T-helper 17 cell (primary cell): ENCODE measurements around the gene LLPH. TPM values are rescaled to one million over a fixed set of nuclear protein-coding genes. Genes with fewer than 3 reads are reported as not detected.

Experiments used
- ATAC-seq: fragments of 150-1000 bp; cut with Tn5 transposase; 2 replicates; pipeline ENCODE4 v1.10.0; 2021; ENCODE audit warnings: mild to moderate bottlenecking, moderate library complexity
- DNase-seq, 3 donors: peaks; one replicate each; pipeline versions ENCODE4 v3.0.0 to v3.0.0-alpha.2; 2020 to 2021
- H3K9me3 ChIP-seq: one replicate; pipeline ENCODE4 v1.7.0; 2013; ENCODE audit warnings: low read length, mild to moderate bottlenecking; ENCODE audit not compliant: control insufficient read depth, poor library complexity, severe bottlenecking
- H3K27ac Mint-ChIP-seq: one replicate; pipeline ENCODE4 v1.8.0; 2022; ENCODE audit warnings: mild to moderate bottlenecking, moderate library complexity, mixed read lengths
- H3K27me3 Mint-ChIP-seq: one replicate; pipeline ENCODE4 v1.8.0; 2022; ENCODE audit warnings: mixed read lengths
- H3K36me3 Mint-ChIP-seq: one replicate; pipeline ENCODE4 v1.8.0; 2022; ENCODE audit warnings: low read depth, mixed read lengths
- H3K4me1 Mint-ChIP-seq: one replicate; pipeline ENCODE4 v1.8.0; 2022; ENCODE audit warnings: mild to moderate bottlenecking, mixed read lengths
- H3K4me3 Mint-ChIP-seq: one replicate; pipeline ENCODE4 v1.8.0; 2022; ENCODE audit warnings: mild to moderate bottlenecking, moderate library complexity, mixed read lengths
- total RNA-seq, 4 donors: library from RNA in 2 of 4; stranded (reverse) in 2 of 4; gene quantifications; one replicate each; pipeline ENCODE4 v1.2.3 and lab custom pipeline; 2022 to 2026

LLPH gene
- total RNA-seq, 2 donors from 2014 or later: 20.7 to 24.0 TPM

DNA sequence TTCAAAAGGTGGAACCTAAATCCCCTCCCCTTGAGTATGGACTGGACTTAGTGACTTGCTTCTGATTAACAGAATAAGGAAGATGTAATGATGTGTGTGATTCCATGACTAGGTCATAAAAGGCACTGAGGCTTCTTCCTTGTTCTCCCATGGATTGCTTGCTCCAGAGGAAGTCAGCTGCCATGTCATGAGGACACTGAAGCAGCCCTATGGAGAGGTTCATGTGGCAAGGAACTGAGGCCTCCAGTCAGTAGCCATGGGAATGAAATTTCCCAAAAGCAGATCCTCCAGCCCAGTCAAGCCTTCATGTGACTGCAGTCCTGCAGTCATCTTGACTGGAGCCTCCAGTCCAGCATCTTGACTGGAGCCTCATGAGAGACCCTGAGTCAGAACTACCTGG is 28.6 kb upstream of the LLPH start:
- peaks cover 50% of the 10 kb centered on the region for H3K4me1 Mint-ChIP-seq
- no peaks in the 10 kb centered on the region for H3K9me3 ChIP-seq
- no peak overlapping the region for H3K4me3 Mint-ChIP-seq
- H3K27me3 Mint-ChIP-seq: no peaks in the 10 kb centered on the region
- H3K36me3 Mint-ChIP-seq: peaks cover 10% of the 10 kb centered on the region
- no peak for DNase-seq
- peak overlapping the region; percentile 44 for H3K27ac Mint-ChIP-seq
- no peak for ATAC-seq

DNA sequence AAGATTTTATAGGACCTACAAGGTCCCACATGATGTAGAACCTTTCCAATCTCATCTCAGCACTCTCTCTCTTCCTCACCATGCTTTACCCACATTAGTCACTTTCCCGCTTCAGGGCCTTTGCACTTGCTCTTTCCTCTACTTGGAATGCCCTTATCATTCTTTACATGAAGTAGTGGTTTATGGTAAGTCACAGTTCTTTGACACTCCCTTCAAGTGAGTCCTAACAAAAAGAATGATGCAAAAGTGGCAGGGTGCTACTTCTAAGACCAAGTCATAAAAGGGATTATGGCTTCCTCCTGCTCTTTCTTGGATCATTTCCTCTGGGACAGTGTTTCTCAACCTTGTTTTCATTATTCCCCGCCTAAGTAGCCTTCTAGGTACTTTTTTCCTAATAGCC is 26.1 kb upstream of the LLPH start:
- no peak for ATAC-seq
- H3K4me3 Mint-ChIP-seq: no peak overlapping the region
- H3K27me3 Mint-ChIP-seq: no peaks in the 10 kb centered on the region
- H3K4me1 Mint-ChIP-seq: peaks cover 38% of the 10 kb centered on the region
- DNase-seq: no peak
- no peaks in the 10 kb centered on the region for H3K9me3 ChIP-seq
- H3K36me3 Mint-ChIP-seq: peaks cover 8% of the 10 kb centered on the region
- H3K27ac Mint-ChIP-seq: peak overlapping the region; percentile 39

DNA sequence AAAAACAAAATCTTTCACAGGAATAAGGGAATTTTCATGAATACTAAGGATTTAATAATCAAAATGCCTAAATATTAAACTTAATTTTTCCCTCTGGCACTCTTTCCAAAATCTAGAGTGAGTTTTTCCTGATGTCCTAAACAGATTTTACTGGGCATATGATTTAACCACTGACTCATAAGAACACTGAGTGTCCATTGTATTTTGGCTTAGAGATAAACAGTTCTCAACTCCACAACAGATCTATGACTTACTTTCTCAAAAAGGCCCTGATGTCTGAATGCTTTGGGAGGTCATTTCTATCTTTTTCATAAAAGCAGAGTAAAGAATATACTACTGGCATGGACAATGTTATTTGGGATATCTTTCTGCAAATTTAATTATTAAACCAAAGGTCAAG is 24.2 kb upstream of the LLPH start:
- Mint-ChIP-seq H3K4me3 (no peak overlapping the region), H3K27me3 (no peaks in the 10 kb centered on the region), H3K36me3 (peaks cover 7% of the 10 kb centered on the region), H3K4me1 (peaks cover 35% of the 10 kb centered on the region), H3K27ac (no peak overlapping the region)
- no peak for DNase-seq
- ATAC-seq: no peak
- no peaks in the 10 kb centered on the region for H3K9me3 ChIP-seq

DNA sequence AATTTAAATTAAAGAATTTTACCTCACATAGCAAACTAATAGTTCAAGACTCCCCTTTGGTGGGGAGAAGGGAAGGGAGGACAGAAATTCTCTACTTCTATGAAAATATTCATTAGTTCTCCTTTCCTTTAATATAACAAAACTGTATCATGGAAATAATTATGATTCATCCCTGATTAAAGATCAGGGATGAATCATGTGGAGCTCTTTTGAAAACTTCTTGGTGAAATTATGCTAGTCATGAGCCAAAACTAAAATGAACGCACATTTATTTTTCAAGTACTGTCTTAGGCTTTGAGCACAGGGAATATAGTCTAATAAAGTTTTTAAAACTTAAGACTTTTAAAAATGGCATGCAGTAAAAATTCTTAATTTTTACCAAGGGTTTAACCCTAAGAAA is 22.2 kb upstream of the LLPH start:
- no peaks in the 10 kb centered on the region for H3K9me3 ChIP-seq
- H3K27me3 Mint-ChIP-seq: no peaks in the 10 kb centered on the region
- no peak overlapping the region for H3K4me3 Mint-ChIP-seq
- no peak for DNase-seq
- peaks cover 4% of the 10 kb centered on the region for H3K36me3 Mint-ChIP-seq
- H3K27ac Mint-ChIP-seq: no peak overlapping the region
- H3K4me1 Mint-ChIP-seq: peaks cover 29% of the 10 kb centered on the region
- no peak for ATAC-seq

DNA sequence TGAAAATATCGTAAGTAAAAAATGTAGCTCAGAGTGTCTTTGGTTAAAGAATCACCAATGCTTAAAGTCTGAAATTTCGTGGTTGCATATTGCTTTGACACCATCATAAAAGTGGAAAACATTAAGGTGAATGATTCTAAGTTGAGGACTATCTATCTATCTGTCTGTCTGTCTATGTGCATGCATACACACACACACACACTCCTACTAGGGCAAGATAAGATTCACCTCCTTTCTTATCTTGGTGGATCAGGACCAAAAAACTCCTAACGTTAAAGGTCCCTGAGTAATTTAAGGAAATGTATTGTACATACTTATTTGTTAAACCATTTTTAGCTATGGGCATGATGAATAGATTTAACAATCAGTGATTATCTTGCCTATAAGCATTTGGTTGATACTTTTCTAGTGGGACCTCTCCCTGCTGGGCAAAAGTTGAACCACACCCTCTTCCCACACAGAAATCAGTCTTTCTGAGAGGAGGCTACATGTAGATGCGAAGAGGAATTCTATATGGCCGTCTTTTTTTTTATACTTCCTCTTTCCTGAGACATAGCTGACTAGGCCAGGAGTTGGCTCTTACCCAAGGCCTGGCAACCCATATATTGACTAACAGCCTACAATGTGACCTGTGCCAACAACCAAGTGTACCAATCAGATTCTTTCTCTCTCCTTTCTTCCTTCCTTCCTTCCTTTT is 19.3 kb upstream of the LLPH start:
- H3K9me3 ChIP-seq: no peaks in the 10 kb centered on the region
- H3K4me3 Mint-ChIP-seq: no peak overlapping the region
- no peak for DNase-seq
- H3K27ac Mint-ChIP-seq: no peak overlapping the region
- H3K4me1 Mint-ChIP-seq: peaks cover 16% of the 10 kb centered on the region
- peak; percentile 21 for ATAC-seq
- no peaks in the 10 kb centered on the region for H3K27me3 Mint-ChIP-seq
- peaks cover 2% of the 10 kb centered on the region for H3K36me3 Mint-ChIP-seq

DNA sequence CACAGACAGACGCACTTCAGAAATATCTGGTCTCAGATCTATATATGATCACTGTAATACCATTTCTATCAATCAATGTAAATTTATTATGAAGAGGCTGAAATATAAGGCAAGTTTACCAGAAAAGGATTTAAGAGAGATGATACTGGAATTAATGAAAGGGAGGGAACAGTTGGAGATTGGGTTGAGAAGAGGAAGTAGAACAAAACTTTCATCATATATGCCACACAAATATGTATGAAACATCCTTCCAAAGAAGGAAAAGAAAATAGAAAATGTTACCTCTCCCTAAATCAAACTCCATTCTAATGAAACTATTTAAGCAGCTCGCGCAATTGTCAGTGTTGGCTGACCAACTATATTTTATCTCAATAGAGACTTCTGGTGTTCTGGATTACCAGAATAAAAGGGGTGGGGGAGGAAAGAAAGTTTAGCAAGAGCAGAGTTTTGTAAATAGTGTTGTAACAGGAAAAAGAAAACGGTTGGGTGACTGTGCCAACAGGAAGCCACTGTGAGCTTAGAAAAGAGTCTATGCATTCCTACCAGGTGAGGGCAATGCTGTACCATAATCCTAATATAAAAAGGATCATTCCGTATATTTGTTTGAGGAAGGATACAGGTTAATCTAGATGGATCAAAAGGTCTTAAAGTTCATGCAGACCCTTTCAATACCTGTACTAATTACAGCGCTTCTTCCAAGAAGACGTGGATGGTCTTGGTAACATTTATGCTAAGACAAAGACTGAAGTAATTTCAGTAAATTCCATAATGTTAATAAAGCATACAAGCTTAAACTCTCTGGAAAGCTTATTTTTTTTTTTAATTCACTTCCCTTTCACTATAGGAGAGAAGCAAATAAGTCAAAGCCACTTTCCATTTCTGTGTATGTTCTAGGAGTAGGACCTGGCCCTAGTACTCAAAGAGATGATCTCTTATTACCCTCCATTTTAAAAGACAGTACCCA is 14.5 kb upstream of the LLPH start:
- H3K27me3 Mint-ChIP-seq: no peaks in the 10 kb centered on the region
- peak; percentile 33 for ATAC-seq
- no peaks in the 10 kb centered on the region for H3K9me3 ChIP-seq
- no peak for DNase-seq
- H3K27ac Mint-ChIP-seq: peak overlapping the region; percentile 19
- peaks cover 13% of the 10 kb centered on the region for H3K4me1 Mint-ChIP-seq
- H3K36me3 Mint-ChIP-seq: peaks cover 10% of the 10 kb centered on the region
- no peak overlapping the region for H3K4me3 Mint-ChIP-seq

DNA sequence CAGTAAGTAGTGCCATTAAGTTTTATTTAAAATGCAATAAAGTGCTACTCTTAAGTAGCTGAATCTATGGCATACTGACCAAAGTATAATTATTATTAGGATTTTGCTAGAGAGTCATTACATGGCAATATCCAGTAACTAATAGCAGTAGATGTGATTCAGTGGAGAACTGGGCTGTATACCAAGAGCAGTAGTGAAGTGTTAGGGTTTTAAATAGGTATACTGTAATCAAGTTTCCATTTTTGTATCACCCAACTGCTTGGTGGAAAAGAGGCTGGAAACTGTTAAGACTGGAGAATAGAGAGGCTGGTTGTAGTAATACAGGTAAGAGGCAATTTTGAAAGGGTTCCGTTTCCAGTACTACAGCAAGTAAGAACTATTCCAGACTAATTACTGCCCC is 13.3 kb upstream of the LLPH start:
- Mint-ChIP-seq H3K27me3 (no peaks in the 10 kb centered on the region), H3K36me3 (peaks cover 10% of the 10 kb centered on the region), H3K4me1 (peaks cover 13% of the 10 kb centered on the region), H3K27ac (peak overlapping the region; percentile 19), H3K4me3 (no peak overlapping the region)
- no peak for ATAC-seq
- DNase-seq: no peak
- no peaks in the 10 kb centered on the region for H3K9me3 ChIP-seq

DNA sequence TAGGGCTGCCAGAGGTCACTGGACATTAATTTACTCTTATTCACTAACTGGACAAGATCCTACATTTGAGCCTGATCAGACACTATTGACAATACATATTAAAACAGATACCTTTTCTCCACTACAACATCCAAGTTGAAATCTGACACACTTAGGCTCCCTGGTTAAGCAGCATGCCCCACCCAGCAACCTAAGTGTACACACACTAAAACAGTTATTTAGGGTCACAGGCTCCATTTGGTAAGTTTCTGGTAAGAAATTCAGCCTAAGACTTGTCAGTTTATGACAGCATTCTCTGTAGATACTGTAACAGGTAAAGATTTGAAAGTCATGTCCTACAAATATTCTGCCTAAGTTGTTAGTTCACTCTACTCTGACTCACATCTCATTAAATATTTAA is 12.3 kb upstream of the LLPH start:
- ATAC-seq (no peak), DNase-seq (no peak)
- Mint-ChIP-seq H3K27me3 (no peaks in the 10 kb centered on the region), H3K4me1 (peaks cover 10% of the 10 kb centered on the region), H3K4me3 (no peak overlapping the region), H3K27ac (no peak overlapping the region), H3K36me3 (peaks cover 10% of the 10 kb centered on the region)
- H3K9me3 ChIP-seq: no peaks in the 10 kb centered on the region

DNA sequence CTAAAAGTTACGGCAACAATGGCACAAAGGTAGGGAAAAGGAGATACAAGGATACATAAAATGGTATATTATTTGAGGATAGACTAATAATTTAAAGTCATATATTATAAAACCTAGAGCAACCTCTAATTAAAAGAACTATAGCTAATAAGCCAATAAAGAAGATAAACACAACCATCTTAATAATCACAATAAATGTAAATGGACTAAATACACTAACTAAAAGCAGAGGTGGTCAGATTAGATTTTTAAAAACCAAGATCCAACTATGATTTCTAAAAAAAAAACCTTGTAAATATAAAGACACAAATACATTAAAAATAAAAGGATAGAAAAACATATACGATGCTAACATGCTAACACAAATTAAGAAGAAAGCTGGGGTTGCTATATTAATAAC is 10.7 kb upstream of the LLPH start:
- peaks cover 10% of the 10 kb centered on the region for H3K36me3 Mint-ChIP-seq
- H3K9me3 ChIP-seq: no peaks in the 10 kb centered on the region

DNA sequence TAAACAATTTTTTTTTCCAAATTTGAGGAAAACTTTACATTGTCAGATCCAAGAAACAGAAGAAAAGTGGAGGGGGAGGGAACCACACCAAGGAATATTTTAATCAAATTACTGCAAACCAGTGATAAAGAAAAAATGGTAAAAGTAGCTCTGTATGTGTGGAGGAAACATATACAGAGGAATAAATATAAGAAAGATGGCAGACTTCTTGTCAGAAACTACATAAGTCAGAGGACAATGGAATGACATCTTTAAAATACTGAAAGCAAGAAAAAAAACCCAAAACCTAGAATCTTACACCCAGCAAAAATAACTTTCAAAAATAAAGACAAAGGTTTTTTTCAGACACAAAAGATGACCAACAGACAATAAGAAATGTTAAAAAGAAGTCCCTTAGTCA is 10.2 kb upstream of the LLPH start:
- H3K9me3 ChIP-seq: no peaks in the 10 kb centered on the region
- no peak for DNase-seq
- no peaks in the 10 kb centered on the region for H3K27me3 Mint-ChIP-seq
- no peak overlapping the region for H3K27ac Mint-ChIP-seq
- H3K36me3 Mint-ChIP-seq: peaks cover 10% of the 10 kb centered on the region
- ATAC-seq: no peak
- H3K4me3 Mint-ChIP-seq: no peak overlapping the region
- peaks cover 7% of the 10 kb centered on the region for H3K4me1 Mint-ChIP-seq

More for the DNA sequence above, 10.7 kb upstream of the LLPH start:
- H3K4me1 Mint-ChIP-seq: peaks cover 10% of the 10 kb centered on the region
- DNase-seq: no peak
- no peak overlapping the region for H3K27ac Mint-ChIP-seq
- no peak overlapping the region for H3K4me3 Mint-ChIP-seq
- H3K27me3 Mint-ChIP-seq: no peaks in the 10 kb centered on the region
- no peak for ATAC-seq

DNA sequence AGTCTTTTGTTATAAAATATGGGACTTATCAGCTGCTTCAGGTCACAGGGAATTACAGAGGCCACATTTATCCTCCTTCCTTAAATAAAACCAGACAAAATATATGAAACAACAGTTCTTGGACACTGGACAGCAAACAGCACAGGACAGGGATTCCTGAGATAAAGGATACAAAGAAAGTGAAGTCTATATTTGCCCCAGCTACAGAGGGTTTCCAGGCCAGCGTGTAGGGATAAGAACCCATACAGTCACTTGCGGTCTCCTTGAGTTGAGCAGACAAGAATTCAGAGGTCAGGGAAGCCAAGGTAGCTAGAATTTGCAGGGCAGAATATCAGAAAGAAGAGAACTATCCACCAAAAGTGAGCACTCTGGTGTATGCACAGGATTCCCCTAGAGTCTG is 8.8 kb upstream of the LLPH start:
- Mint-ChIP-seq H3K27ac (no peak overlapping the region), H3K4me3 (no peak overlapping the region), H3K36me3 (peaks cover 5% of the 10 kb centered on the region), H3K4me1 (no peaks in the 10 kb centered on the region), H3K27me3 (no peaks in the 10 kb centered on the region)
- ATAC-seq (no peak), DNase-seq (no peak)
- no peaks in the 10 kb centered on the region for H3K9me3 ChIP-seq

DNA sequence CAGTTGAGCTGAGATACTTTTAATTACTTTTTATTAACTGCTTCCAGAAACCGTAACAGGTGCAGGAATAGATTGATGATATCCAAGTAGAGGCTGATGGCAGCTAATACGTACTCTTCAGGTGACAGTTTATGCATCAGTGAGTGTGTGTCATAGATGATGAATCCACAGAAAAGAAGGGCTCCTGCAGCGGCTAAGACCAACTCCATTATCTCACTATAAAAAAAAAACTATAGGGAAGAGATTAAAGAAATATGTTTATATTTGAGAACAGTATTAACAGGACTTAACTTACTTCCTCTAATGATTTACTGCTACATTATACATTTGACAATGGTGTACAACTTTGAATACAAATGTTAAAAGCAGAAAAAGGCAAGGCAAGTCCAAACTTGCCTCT is 7.4 kb upstream of the LLPH start:
- DNase-seq (no peak), ATAC-seq (no peak)
- Mint-ChIP-seq H3K27ac (no peak overlapping the region), H3K27me3 (no peaks in the 10 kb centered on the region), H3K36me3 (peaks cover 3% of the 10 kb centered on the region), H3K4me3 (no peak overlapping the region), H3K4me1 (no peaks in the 10 kb centered on the region)
- H3K9me3 ChIP-seq: no peaks in the 10 kb centered on the region

DNA sequence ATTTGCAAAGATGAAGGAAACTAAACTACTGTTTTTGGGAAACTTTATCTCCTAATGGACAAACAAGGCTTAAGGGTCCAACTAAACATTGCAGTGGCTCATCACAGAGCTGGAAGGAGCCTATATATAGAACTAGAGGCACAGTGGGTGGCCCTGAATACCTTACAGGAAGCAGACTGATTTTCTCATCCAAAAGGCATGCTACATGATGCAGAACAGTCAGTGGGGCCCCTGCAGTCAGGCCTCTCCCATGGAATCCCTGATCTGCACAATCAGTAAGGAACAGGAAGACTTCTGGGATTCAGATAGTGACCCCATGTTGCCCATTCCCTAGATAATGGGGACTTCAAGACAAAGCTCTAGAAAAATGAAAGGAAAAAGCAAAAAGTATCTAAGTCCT is 1.9 kb upstream of the LLPH start:
- Mint-ChIP-seq H3K4me1 (peaks cover 33% of the 10 kb centered on the region), H3K27ac (no peak overlapping the region)
- ATAC-seq: no peak

More for the DNA sequence above, 1.9 kb upstream of the LLPH start:
- peaks cover 8% of the 10 kb centered on the region for H3K36me3 Mint-ChIP-seq
- no peaks in the 10 kb centered on the region for H3K27me3 Mint-ChIP-seq
- no peak overlapping the region for H3K4me3 Mint-ChIP-seq
- DNase-seq: no peak
- no peaks in the 10 kb centered on the region for H3K9me3 ChIP-seq
